GM19099 (cell line): ENCODE data around the gene OTOF.

Source experiments
- POLR2A ChIP-seq: IDR thresholded peaks from 3 replicates; pipeline ENCODE4 v1.6.1; 2011; ENCODE audit warnings: low read depth; ENCODE audit not compliant: insufficient read length; ENCODE audit errors: extremely low read depth

The OTOF gene

DNA sequence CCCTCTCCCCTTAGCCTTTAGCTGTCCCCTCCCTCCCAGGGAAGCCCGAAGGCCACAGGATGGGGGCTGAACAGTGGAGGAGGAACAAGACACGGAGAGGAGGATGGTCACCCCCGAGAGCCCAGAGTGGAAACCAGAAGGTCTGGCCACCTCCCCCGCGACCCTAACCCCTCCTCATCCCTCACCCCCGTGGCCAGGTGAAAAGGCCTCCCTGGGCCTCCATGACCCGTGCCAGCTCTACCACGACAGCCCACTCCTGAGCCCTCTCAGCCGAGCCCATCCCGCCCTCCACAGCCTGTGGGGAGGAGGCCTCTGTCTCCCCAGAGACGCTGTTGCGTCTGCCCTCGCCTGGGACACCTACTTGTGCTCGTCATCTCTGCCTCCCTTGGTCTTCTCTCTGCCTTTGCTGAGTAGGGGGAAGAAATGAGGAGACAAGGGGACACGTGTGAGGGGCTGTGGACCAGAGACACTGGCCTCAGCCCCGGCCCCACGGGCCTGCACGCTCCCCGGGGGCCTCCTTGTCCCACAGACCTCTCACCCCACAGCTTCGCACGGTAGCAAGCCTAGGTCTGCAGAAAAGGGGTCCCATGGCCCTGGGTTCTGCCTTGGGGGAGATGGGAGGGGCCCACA is 32.5 kb upstream of the OTOF start:
- TF ChIP-seq POLR2A: no peak

DNA sequence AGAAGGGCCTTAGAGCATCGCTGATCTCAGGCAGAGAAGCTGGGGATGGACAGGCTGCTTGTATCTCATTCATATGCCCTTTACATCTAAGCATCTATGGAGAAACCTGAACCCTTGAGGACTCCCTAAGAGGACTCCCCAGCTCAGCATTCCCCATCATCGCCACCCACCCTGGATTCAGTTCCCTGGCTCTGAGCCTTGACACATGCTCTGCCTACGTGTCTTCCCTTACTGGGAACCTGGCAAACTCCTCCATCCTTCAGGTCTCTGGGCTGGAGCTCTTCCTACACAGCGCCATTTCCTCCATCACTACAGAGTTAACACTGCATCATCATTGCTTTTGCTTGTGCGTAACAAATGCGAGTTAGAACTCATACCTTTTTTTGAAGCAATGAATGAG is 31.2 kb upstream of the OTOF start:
- TF ChIP-seq POLR2A: no peak

DNA sequence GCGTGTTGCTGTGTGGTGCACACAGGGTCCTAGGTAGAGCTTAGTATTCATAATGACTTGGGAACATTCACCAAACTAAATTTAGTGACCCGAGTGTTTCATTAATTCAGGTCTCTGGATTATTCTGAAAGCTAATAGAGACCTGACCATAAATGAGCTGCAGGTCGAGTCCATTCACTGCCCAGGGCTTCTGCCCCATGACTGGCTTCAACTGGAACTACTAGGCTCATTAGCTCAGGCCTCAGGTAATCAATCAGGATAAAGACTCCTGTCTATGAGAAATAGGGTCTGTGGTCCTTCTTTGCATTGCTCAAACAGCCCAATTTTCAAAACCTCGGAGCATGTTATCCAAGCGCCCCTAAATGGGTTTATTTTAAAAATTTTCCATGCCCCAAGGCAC is 30.0 kb upstream of the OTOF start:
- no peak for TF ChIP-seq POLR2A

DNA sequence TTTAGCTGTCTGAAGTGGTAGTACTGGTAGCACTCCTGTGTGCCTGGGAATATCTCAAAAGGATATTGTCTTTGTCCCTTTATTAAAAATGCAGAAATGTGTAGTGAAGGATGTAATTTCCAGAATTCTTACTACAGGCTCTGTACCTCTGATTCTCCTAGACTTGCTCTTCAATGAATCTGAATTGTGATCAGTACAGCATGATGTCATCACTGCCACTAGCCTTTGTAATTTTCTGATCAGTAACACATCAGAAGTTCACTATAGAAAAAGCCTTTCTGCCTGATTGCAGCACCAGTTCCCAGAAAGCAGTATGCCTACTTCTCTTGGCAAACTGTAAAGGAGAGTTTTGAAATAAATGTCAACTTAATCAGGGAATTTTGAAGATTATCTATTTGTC is 29.2 kb upstream of the OTOF start:
- no peak for TF ChIP-seq POLR2A

DNA sequence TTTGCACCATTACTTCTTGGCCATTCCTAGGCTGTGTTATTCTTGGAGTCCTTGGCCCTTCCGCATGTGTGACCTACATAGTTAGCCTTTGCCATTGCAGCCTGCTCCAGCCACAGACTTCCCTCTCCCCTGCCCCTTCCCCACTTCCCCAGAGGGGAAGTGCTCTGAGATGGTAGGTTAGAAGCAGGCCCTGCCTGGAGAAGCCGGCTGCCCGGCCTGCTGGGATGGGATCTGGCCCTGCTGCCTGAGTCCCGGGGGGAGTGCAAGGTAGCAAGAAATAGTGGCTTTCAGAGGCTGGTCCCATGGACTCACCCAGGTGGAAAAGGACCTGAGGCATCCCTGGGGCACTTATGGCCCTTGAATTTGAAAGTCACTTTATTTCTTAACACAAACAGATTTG is 28.4 kb upstream of the OTOF start:
- TF ChIP-seq POLR2A: no peak

DNA sequence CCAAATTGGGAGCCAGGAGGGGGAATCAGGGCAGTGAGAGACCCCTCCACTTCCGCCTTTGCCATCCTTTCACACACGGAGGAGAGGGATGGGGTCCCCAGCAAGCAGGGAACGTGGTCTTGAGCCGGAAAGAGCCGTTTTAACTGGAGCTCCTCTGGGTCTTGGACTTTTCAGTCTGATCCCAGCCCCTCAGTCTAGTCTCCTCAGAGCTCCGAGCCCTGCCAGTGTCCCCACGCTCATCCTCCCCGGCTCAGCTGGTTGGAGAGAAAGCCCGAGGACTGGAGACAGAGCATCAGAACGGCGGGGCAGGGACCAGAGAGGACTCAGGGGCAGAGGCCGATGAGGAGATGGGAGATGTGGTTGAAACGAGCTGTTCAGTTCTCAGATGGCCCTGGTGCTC is 26.1 kb upstream of the OTOF start:
- no peak for TF ChIP-seq POLR2A

DNA sequence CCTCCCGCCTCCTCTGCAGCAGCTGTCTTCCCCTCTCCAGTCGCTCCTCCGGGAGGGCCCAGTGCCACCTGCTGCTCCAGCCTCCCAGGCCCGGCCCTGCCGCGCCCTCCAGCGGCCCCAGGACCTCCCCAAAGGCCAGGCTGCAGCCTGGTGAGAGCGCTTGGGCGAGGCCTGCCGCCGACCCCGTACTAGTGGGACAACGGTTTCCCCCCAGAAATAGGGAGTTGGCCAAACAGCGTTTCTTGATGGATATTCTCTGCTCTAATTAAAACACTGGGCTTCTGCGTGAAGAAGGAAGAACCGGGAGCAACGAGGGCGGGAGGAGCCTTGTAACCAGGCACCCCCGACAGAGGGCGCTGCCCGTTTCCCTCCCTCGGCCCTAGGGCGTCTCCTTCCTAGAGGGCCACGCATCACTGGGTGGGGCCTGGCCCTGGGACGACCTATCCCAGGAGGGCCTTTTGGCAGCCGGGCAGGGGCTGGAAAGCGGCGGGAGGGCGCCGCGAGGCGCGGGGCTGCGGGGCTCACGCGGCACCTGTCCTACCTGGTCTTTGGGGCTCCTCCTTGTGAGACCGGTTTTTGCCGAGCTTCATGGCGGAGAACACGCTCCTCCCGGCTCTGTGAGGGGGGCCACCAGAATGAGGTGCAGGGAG is 25.4 kb upstream of the OTOF start:
- TF ChIP-seq POLR2A: peak; percentile 17

DNA sequence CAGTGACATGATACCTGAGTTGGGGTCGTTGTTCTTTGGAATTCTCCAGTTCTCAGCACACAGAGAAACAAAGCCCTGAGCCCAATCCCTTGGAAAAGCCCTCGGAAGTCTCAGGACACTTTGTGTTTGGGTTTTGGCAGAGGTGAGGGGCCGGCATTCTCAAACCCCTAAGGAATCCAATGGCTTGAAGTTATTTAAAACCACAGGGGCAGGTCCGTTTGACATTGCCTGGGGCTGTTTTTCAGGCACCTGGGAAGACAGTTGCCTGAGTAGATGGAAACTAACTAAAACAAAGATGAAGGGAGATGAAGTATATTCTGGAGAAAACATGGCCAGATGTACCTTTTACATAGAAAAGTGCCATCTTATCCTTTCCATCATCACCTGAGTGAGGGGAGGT is 22.5 kb upstream of the OTOF start:
- no peak for TF ChIP-seq POLR2A

DNA sequence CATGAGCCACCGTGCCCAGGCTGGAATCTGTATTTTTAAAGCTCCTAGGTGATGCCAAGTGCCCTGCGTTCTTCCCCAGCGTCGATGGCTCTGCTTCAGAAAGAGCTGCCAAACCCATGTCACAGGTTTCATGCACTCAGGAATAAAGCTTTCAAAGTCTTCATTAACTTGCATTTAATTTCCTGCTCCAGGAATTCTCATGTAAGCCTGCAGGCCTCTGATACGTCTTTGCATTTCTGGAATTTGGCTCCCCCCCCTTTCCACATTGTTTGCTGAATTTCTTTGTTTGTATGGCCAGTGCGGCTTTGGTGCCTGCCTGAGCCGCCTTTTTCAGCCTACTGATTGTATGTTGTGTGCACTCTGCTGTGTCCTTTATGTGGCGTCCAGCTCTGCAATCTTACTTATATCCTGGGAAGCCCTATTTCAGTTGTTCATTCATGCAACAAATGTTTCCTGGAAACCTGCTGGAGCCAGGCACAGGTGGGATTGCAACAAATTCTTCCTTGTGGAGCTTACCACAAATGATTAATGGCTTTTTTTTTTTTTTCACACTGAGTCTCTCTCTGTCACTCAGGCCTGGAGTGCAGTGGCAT is 17.9 kb upstream of the OTOF start:
- TF ChIP-seq POLR2A: no peak

DNA sequence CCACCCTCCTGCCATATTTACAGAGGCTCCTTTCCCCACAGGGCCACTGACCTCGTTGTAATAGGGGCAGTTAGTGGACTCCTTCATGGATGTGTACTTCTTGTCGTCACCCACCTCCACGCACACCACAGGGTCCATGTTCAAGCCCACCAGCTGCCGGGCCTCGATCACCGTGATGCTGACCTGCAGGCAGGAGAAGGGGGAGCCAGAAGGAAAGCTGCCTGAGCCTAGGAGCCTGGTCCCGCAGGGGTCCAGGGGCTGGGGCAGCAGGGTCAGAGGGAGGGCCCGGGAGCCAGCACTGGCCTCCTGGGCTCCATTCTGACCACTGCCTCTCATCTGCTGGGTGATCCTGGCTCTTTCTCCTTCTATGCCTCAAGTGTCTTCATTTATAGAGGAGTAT is 17.0 kb upstream of the OTOF start:
- no peak for TF ChIP-seq POLR2A

DNA sequence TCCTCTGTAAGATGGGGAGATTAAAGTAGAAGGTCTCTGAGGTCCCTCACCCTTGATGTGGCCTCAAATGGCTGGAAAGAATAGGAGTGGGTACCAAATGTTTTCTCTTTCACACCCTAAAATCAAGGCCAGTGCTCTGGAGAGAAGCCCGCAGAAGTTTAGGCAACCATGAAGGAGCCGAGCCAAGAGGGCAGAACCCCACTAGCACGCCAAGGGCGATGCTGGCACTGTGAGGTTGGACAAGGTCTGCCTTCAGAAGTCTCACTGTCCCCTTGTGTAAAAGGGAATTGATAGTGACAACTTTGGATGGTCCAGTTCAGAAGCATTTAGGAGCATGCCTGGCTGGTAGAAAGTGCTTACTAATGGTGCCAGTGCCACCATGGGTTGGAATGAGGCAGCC is 16.3 kb upstream of the OTOF start:
- no peak for TF ChIP-seq POLR2A

DNA sequence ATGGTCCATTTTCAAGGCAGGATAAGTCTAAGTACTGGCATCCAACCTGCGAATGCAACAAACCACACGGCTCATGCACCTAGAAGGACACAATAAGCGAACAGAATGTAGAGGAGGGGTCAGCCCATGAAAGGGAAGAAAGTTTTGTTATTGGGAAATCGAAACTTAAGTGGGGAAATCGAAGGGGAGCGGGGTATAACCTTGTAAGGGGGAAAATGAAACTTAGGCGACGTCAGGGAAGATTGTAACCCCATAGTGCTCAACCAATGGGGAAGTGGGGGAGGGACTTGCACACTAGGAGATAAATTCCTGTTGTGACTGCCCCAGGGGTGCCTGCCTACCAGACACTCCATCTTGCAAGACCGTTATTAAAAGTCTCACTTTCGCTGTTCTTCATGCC is 15.6 kb upstream of the OTOF start:
- TF ChIP-seq POLR2A: no peak

DNA sequence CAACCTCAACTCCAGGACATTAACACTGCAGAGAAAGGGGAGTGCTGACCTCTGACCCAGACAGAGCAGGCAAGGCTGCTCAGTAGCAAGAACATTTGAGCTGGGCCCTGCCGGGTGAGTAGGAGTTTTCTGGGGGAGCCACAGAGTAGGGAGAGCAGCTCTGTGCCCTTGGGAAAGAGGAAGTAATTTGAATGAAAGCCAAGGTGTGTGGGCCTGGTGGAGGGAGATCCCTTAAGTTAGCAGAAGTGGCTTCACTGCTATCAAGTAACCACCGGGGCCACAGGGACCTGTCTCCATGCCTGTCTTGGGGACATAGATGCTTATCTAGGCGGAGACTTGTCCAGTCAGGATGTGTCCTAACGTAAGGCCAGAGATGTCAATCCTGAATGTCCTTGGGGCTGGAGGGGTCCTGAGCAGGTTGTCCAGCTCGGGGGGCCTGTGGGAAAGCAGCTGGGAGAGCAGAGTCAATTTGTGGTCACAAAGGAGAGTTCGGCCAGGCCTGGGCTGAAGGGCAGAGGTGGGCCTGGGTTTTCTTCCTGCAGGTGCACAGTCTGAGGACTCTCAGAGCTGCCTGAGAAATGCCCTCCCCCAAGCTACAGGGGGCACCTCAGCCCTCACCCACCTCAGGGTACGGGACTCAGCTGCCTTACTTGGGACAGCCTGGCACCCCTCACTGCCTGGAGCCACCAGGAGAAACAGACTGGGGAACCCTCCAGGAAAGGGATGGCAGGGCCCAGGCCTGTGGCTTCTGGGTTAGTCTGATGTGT is 15.0 kb upstream of the OTOF start:
- no peak for TF ChIP-seq POLR2A

DNA sequence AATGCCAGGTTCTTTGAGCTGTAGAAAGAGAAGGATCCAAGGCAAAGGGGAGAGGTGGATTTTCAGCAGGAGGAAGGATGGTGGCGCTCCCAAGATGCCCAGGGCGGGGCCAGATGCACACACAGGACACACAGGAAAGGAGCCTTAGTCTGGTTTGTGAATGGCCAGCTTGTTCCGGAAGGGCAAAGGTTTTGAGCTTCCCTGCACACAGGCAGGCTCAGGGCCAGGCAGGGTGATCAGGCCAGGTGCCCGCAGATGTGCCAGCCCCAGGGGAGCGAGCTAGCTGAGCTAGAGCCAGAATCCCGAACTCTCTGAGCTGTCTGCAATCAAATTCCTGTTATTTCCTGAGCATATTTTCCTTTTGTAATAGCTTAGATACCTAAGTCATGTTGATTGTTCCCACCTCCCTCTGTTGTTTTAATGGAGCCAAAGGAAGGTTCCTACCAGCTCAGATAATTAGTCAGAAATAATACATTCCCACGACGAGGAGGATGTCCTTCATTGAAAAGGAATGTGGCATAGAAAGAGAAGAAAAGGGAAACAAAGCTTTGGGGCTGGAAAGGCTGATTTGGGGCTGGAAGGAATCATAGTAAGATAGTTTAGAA is 13.7 kb upstream of the OTOF start:
- no peak for TF ChIP-seq POLR2A

DNA sequence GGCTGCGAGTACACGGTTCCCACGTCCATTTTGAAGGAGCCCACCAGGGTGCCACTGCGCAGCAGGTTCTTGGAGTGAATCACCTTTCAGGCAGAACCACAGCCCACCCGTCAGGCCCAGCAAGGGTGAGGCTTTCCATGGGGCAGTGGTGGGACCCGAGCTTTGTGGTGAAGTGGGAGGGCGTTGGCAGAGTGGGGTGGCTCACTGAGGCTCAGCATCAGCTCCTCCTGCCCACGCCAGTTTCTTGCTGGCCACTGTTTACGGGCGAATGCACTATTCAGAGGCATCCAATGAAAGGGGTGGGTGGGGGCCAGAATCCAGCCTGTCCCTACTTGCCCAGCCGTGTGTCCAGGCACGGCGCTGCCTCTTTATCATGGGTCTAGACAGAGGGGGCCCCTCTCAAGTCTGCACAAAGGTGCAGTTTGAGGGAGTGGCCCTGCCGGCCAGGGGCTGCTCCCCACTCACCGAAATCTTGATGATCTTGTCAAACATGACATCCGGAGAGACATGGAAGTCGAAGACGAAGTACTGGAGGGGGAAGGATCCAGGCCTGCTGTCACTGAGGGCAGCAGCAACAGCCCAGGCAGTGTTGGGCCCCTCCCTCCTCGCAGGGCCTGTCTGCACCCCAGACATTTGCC is 11.4 kb upstream of the OTOF start:
- no peak for TF ChIP-seq POLR2A
